ENCODE measurements around the gene ASB18.

GRCh38 chr2:236156095-236156859, 107.9 kb downstream of the ASB18 start:
- TF ChIP-seq SP1 (IDR thresholded peaks at IDR 0.05) (no peak), FOXA2 (IDR thresholded peaks at IDR 0.05) (no peak), YY1 (IDR thresholded peaks at IDR 0.05) (no peak), TAF1 (conservative IDR thresholded peaks at IDR 0.05) (no peak), RAD21 (IDR thresholded peaks at IDR 0.05) (no peak), ATF3 (IDR thresholded peaks at IDR 0.05) (no peak), RXRA (IDR thresholded peaks at IDR 0.05) (no peak), JUND (IDR thresholded peaks at IDR 0.05) (no peak)
- TF ChIP-seq, protein P1, sequence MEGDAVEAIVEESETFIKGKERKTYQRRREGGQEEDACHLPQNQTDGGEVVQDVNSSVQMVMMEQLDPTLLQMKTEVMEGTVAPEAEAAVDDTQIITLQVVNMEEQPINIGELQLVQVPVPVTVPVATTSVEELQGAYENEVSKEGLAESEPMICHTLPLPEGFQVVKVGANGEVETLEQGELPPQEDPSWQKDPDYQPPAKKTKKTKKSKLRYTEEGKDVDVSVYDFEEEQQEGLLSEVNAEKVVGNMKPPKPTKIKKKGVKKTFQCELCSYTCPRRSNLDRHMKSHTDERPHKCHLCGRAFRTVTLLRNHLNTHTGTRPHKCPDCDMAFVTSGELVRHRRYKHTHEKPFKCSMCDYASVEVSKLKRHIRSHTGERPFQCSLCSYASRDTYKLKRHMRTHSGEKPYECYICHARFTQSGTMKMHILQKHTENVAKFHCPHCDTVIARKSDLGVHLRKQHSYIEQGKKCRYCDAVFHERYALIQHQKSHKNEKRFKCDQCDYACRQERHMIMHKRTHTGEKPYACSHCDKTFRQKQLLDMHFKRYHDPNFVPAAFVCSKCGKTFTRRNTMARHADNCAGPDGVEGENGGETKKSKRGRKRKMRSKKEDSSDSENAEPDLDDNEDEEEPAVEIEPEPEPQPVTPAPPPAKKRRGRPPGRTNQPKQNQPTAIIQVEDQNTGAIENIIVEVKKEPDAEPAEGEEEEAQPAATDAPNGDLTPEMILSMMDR (IDR thresholded peaks at IDR 0.05; ENCODE audit: low read depth, low read length, missing input control) = no peak
- TF ChIP-seq, protein P2, sequence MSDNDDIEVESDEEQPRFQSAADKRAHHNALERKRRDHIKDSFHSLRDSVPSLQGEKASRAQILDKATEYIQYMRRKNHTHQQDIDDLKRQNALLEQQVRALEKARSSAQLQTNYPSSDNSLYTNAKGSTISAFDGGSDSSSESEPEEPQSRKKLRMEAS (IDR thresholded peaks at IDR 0.05) = no peak
- TF ChIP-seq, protein P3, sequence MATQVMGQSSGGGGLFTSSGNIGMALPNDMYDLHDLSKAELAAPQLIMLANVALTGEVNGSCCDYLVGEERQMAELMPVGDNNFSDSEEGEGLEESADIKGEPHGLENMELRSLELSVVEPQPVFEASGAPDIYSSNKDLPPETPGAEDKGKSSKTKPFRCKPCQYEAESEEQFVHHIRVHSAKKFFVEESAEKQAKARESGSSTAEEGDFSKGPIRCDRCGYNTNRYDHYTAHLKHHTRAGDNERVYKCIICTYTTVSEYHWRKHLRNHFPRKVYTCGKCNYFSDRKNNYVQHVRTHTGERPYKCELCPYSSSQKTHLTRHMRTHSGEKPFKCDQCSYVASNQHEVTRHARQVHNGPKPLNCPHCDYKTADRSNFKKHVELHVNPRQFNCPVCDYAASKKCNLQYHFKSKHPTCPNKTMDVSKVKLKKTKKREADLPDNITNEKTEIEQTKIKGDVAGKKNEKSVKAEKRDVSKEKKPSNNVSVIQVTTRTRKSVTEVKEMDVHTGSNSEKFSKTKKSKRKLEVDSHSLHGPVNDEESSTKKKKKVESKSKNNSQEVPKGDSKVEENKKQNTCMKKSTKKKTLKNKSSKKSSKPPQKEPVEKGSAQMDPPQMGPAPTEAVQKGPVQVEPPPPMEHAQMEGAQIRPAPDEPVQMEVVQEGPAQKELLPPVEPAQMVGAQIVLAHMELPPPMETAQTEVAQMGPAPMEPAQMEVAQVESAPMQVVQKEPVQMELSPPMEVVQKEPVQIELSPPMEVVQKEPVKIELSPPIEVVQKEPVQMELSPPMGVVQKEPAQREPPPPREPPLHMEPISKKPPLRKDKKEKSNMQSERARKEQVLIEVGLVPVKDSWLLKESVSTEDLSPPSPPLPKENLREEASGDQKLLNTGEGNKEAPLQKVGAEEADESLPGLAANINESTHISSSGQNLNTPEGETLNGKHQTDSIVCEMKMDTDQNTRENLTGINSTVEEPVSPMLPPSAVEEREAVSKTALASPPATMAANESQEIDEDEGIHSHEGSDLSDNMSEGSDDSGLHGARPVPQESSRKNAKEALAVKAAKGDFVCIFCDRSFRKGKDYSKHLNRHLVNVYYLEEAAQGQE (IDR thresholded peaks at IDR 0.05) = no peak
